SKM-1 (cell line): ENCODE data around the gene FGFRL1.

Experiments used
- DNase-seq: peaks from one replicate; lab custom pipeline; 2025; ENCODE audit not compliant: unreplicated experiment; lab: John Stamatoyannopoulos, UW

Gene FGFRL1

DNA sequence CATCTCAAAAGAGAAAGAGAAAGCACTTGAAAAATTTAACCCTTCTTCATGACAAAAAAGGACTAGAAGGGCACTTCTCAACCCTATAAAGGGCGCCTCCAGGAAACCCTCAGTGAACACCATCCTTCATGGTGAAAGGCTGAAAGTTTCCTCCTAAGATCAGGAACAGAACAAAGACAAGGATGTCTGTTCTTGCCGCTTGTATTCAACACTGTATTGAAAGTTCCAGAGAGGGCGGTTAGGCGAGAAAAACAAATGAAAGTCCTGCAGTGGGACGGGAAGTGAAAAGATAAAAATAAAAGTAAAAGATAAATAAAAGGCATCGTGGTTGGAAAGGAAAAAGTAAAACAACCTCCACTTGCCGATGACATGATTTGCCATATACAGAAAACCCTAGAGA is 51.0 kb downstream of the FGFRL1 start:
- no peak for DNase-seq

DNA sequence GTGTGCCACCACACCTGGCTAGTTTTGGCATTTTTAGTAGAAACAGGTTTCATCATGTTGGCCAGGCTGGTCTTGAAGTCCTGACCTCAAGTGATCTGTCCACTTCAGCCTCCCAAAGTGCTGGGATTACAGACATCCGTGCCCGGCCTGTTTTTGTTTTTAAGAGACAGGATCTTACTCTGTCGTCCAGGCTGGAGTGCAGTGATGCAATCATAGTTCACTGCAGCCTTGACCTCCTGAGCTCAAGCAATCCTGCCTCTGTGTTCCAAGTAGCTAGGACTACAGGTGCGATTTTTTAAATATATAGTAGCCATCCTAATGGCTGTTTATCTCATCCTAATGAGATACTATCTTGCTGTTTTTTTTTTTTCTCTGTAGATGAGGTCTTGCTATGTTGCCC is 54.3 kb downstream of the FGFRL1 start:
- DNase-seq = no peak

DNA sequence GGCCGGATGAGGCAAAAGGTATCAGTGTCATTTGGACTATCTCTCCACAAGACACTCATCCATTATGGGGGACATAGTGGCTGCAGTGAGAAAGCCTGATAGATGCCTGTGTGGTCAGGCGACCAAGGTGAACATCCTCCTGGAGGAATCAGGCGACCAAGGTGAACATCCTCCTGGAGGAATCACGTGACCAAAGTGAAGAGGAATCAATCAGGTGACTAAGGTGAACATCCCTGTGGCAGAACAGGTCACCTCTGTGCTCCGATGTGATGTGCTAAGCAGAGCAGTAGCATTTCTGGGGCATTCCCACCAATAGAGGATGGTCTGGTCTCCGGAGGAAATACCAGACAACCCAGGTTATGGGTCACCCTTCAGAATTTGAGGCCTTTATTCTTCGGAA is 58.0 kb downstream of the FGFRL1 start:
- no peak for DNase-seq

- peak; percentile 91 for DNase-seq
These were observed 61.5 kb downstream of the FGFRL1 start for GRCh38 chr4:1072830-1073446.

DNA sequence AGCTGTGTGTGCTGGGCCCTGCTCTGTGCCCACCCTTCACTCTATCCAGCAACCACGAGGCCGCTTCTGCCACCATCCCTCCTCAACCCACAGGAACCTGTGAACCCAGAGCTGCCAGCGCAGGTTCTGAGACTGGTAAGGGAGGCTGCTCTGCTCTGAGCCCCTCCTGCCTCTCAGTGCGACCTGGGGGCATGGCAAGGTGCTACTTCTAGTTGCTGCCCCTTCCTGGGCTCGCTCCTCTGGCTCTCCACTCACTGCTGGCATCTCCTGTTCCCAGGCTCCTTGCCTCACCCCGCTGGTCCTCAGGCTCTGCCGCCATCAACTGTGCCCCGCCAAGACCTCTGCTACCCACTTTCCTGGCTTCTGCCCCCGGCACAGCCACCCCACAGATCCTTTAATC is 62.7 kb downstream of the FGFRL1 start:
- DNase-seq = no peak

DNA sequence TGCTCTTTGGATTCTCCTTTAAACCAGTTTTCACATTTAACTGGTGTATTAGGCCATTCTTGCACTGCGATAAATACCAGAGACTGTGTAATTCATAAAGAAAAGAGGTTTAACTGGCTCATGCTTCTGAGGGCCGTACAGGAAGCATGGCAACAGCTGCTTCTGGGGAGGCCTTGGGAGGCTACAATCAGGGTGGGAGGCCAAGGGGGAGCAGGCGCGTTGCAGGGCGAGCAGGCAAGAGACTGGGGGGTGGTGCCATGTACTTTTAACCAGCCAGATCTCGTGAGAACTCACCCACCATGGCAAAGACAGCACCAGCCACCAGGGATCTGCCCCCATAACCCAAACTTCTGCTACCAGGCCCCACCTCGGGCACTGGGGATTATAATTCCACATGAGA is 63.8 kb downstream of the FGFRL1 start:
- no peak for DNase-seq

DNA sequence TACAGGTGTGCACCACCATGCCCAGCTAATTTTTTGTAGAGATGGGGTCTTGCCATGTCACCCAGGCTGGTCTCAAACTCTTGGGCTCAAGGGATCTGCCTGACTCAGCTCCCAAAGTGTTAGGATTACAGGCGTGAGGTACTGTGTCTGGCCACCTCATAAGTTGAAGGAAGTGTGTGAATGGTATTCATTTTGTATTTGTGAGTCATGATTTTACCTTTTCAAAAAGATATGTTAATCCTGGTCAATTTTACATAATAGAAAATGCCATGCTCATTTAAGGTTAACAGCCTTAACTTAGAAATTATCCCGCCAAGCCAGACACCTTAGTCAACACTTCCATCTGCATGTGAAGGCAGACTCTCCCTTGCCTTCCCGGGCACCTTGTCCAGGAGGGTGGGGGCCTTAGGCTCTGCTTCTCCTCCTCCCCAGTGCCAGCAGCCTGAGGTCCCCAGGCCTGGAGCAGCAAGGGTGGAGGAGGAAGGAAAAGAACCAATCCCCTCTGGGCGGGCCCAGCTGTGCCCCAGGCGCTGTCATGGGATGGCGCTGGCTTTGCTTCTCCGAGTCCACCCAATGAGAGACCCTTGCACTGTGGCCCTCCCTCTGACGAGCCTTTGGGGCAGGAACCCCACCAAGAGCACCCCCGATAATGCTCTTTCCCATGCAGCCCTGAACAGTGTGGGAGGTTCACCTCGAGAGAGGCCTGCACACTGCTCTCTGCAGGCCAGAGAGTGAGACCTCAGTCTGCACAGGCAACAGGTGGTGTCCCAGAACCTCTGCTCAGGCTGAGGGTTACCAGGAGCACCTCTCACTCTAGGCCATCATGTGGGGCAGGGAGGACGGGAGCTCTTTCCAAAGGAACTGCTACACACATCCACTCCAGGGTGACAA is 64.6 kb downstream of the FGFRL1 start:
- no peak for DNase-seq
